Gastroesophageal sphincter (tissue), 4 donors: ENCODE data around the gene MFNG. TPM values are rescaled to one million over a fixed set of nuclear protein-coding genes. Genes with fewer than 3 reads are reported as not detected.

ENCODE experiments used
- ATAC-seq: fragments of 150-250 bp; one replicate; pipeline ENCODE4 v1.9.1; 2016; ENCODE audit warnings: mild to moderate bottlenecking, moderate library complexity
- H3K27ac ChIP-seq, 4 donors: fragments of 200-600 bp; sonication (generic) in 3 of 4; 1 replicate in 3 of 4; 2 replicates in 1 of 4; pipeline ENCODE4 v1.5.1; 2016 to 2019
- H3K27me3 ChIP-seq: fragments of 200-600 bp; sonication (generic); one replicate; pipeline ENCODE4 v1.5.1; 2019
- H3K36me3 ChIP-seq, 2 donors: fragments of 200-600 bp; sonication (generic); one replicate each; pipeline ENCODE4 v1.5.1; 2019; ENCODE audit warnings: control low read depth in 1 of 2
- H3K4me1 ChIP-seq, 3 donors: fragments of 200-600 bp; sonication (generic); 1 replicate in 2 of 3; 2 replicates in 1 of 3; pipeline ENCODE4 v1.5.1; 2016 to 2019; ENCODE audit warnings: control low read depth in 2 of 3
- H3K4me3 ChIP-seq, 2 donors: fragments of 200-600 bp; sonication (generic); one replicate each; pipeline ENCODE4 v1.5.1; 2019; ENCODE audit warnings: mild to moderate bottlenecking in 1 of 2, moderate library complexity in 1 of 2
- H3K9me3 ChIP-seq, 3 donors: fragments of 200-600 bp; sonication (generic); one replicate each; pipeline ENCODE4 v1.5.1; 2017 to 2019; ENCODE audit warnings: control low read depth in 2 of 3
- EP300 ChIP-seq: sonication (generic); formaldehyde crosslinking; IDR thresholded peaks from one replicate; pipeline ENCODE4 v1.6.1; 2017; ENCODE audit warnings: antibody characterized with exemption, mild to moderate bottlenecking
- POLR2A ChIP-seq, 2 donors: fragments of 450-650 bp; IDR thresholded peaks; one replicate each; pipeline ENCODE4 v1.6.1; 2017; ENCODE audit warnings: antibody characterized with exemption in 2 of 2, mild to moderate bottlenecking in 2 of 2, moderate library complexity in 1 of 2
- POLR2AphosphoS5 ChIP-seq: sonication (generic); formaldehyde crosslinking; IDR thresholded peaks from one replicate; pipeline ENCODE4 v1.6.1; 2017; ENCODE audit warnings: antibody characterized with exemption
- WGBS, 2 donors: methylation state at CpG; one replicate each; pipeline ENCODE4 v1.1.5; 2018; ENCODE audit warnings: low coverage in 1 of 2; 5-methylcytosine and 5-hydroxymethylcytosine counted together
- total RNA-seq, 4 donors: library from RNA; depleted of rRNA; stranded (reverse); fragments of >200 nt; gene quantifications; one replicate each; pipeline ENCODE4 v1.1.0, GENCODE V29; 2016
- TF ChIP-seq, protein P1 (sequence below), 4 experiments: fragments of 200-600 bp in 2 of 4; fragments of 450-650 bp in 2 of 4; sonication (generic) in 1 of 4; IDR thresholded peaks; one replicate each; pipeline ENCODE4 v1.5.1; 2017 to 2019; ENCODE audit warnings: antibody characterized with exemption in 4 of 4, mild to moderate bottlenecking in 2 of 4, moderate library complexity in 2 of 4

Gene MFNG
- total RNA-seq, 4 donors from 2014 or later = 6.4 to 14.6 (median 12.1) TPM

- no peak for ATAC-seq
- H3K36me3 ChIP-seq = peaks cover 0 to 23% of the 10 kb centered on the region in 2 donors
- TF ChIP-seq POLR2AphosphoS5 = no peak
- TF ChIP-seq POLR2A (IDR thresholded peaks at IDR 0.05) = no peak
- TF ChIP-seq EP300 = no peak
- TF ChIP-seq, protein P1, sequence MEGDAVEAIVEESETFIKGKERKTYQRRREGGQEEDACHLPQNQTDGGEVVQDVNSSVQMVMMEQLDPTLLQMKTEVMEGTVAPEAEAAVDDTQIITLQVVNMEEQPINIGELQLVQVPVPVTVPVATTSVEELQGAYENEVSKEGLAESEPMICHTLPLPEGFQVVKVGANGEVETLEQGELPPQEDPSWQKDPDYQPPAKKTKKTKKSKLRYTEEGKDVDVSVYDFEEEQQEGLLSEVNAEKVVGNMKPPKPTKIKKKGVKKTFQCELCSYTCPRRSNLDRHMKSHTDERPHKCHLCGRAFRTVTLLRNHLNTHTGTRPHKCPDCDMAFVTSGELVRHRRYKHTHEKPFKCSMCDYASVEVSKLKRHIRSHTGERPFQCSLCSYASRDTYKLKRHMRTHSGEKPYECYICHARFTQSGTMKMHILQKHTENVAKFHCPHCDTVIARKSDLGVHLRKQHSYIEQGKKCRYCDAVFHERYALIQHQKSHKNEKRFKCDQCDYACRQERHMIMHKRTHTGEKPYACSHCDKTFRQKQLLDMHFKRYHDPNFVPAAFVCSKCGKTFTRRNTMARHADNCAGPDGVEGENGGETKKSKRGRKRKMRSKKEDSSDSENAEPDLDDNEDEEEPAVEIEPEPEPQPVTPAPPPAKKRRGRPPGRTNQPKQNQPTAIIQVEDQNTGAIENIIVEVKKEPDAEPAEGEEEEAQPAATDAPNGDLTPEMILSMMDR (IDR thresholded peaks at IDR 0.05) = no peak
- no peaks in the 10 kb centered on the region for H3K9me3 ChIP-seq
- 60 to 81% methylated on average over 3 to 6 of the region's 12 CpGs for WGBS, 2 donors
- peaks cover 94% of the 10 kb centered on the region for H3K27me3 ChIP-seq
- H3K4me1 ChIP-seq = peaks cover 0 to 21% (median 0%) of the 10 kb centered on the region in 3 donors
- no peak overlapping the region for H3K27ac ChIP-seq
- H3K4me3 ChIP-seq = no peak overlapping the region
These were observed 10.9 kb upstream of the MFNG start for GRCh38 chr22:37497062-37497599.

DNA sequence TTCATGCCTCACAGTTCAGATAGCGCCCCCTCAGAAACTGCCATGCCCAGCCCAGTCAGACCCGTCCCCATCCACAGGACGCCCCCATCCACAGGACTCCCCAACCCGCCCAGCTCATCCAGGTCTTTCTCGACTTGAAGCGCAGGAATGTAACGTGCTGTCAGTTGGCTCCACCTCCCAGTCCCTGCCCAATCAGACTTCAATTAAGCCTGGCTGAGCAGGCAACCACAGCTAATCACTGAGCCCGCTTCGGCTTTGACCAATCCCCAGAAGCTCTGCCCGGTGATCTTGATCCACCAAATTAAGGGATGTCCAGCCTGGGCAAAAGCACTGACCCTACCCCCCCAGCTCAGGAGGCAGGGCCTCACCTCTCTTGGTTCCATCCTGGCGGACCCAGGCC is 10.5 kb upstream of the MFNG start:
- TF ChIP-seq POLR2AphosphoS5 (no peak), EP300 (no peak), POLR2A (IDR thresholded peaks at IDR 0.05) (no peak)
- peaks cover 0 to 23% of the 10 kb centered on the region in 2 donors for H3K36me3 ChIP-seq
- no peak overlapping the region for H3K27ac ChIP-seq
- WGBS, 2 donors = 80 to 81% methylated on average over 1 to 3 of the region's 11 CpGs
- ATAC-seq = no peak
- H3K4me1 ChIP-seq = peaks cover 0 to 17% (median 0%) of the 10 kb centered on the region in 3 donors
- H3K9me3 ChIP-seq = no peaks in the 10 kb centered on the region
- no peak overlapping the region for H3K4me3 ChIP-seq
- peaks cover 96% of the 10 kb centered on the region for H3K27me3 ChIP-seq

DNA sequence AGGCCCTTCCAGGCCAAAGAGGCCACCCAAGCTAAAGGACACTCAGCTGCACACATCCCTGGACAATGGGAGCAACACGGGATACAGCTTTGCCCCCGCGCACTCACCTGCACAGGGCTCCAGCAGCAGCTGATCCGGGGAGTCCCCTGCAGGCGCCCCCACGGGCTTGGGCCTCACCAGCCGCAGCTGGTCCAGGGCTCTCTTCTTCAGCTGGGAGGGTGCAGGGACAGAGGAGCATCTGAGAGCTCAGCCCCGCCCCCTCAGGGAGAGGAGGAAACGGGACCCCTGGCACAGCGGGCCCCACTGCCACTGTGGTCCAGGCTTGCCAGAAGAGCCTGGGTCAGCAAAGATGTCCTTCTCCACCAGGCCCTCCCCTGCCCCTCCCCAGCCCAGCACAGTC is 7.8 kb upstream of the MFNG start:
- Histone ChIP-seq H3K4me3 (no peak overlapping the region), H3K27me3 (peaks cover 94% of the 10 kb centered on the region), H3K4me1 (no peaks in the 10 kb centered on the region), H3K9me3 (no peaks in the 10 kb centered on the region), H3K36me3 (peaks cover 0 to 31% of the 10 kb centered on the region in 2 donors), H3K27ac (no peak overlapping the region)
- no CpG with 5 or more reads among the region's 10 CpGs for WGBS, 2 donors
- no peak for ATAC-seq
- TF ChIP-seq EP300 (no peak), POLR2A (IDR thresholded peaks at IDR 0.05) (no peak), POLR2AphosphoS5 (no peak)
- TF ChIP-seq, protein P1 (IDR thresholded peaks at IDR 0.05) = no peak

- Histone ChIP-seq H3K36me3 (peaks cover 0 to 31% of the 10 kb centered on the region in 2 donors), H3K27ac (no peak overlapping the region), H3K9me3 (no peaks in the 10 kb centered on the region), H3K27me3 (peaks cover 91% of the 10 kb centered on the region), H3K4me3 (no peak overlapping the region), H3K4me1 (no peaks in the 10 kb centered on the region)
- ATAC-seq = no peak
- TF ChIP-seq POLR2A (IDR thresholded peaks at IDR 0.05) (no peak), EP300 (no peak), POLR2AphosphoS5 (no peak)
- TF ChIP-seq, protein P1 (IDR thresholded peaks at IDR 0.05) = no peak
- WGBS, 2 donors = 0% methylated on average over 3 of the region's 24 CpGs; no CpG with 5 or more reads in 1 of the 2 donors
These were observed 6.5 kb upstream of the MFNG start for GRCh38 chr22:37492428-37493344.

DNA sequence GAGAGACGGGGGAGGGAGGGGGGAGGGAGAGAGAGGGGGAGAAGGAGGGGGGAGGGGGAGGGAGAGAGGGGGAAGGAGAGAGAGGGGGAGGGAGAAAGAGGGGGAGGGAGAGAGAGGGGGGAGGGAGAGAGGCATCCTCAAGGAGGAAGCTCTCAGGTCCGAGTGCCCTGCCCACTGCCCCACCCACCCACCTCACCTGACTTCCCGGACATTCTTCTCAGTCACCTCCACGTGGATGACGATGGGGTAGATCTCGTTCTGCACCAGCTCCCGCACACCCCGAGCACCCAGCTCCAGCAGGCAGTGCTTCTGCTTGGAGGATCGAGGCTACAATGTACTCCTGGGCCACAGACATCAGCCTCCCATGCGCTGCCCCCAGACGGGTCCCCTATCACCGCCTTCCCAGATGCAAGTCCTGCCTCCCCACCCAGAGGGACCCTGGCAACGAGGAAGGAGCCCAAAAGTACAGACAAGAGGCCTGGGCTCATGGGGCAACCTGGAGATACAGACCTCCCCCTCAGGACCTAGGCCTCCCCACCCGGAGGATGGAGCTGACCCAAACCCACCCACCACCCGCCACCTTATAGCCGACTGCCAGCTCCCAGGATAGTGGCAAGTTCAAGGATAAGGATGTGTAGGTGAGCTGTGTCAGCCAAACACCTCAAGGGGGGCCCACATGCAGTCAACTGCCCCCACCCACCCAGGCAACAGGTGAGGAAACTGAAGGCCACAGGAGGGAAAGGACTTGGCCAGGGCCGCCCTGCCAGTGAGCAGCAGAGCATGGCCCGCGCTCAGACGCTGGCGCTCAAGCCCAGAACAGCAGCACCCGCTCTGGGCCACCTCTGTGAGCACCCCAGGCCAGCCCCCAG is 5.6 kb upstream of the MFNG start:
- no peaks in the 10 kb centered on the region for H3K9me3 ChIP-seq
- WGBS, 2 donors = 75% methylated on average over 4 of the region's 22 CpGs; no CpG with 5 or more reads in 1 of the 2 donors
- no peak overlapping the region for H3K27ac ChIP-seq
- H3K27me3 ChIP-seq = peaks cover 91% of the 10 kb centered on the region
- peaks cover 0 to 29% of the 10 kb centered on the region in 2 donors for H3K36me3 ChIP-seq
- no peak for TF ChIP-seq EP300
- no peak for TF ChIP-seq POLR2A (IDR thresholded peaks at IDR 0.05)
- TF ChIP-seq, protein P1 (IDR thresholded peaks at IDR 0.05) = no peak
- TF ChIP-seq POLR2AphosphoS5 = no peak
- H3K4me1 ChIP-seq = peaks cover 0 to 4% (median 0%) of the 10 kb centered on the region in 3 donors
- H3K4me3 ChIP-seq = no peak overlapping the region
- ATAC-seq = no peak
